IMR-90 (cell line): ENCODE results near the gene TSGA10.

ENCODE experiments used
- BHLHE40 ChIP-seq: fragments of 150-350 bp; IDR thresholded peaks from 2 replicates; pipeline ENCODE4 v1.6.1; 2016; ENCODE audit warnings: mild to moderate bottlenecking, low read depth, low read length
- CTCF ChIP-seq: conservative IDR thresholded peaks from 2 replicates; pipeline ENCODE4 v1.5.1; 2012; ENCODE audit warnings: mild to moderate bottlenecking, low read depth, low read length, improper control_type of control experiment
- ELK1 ChIP-seq: fragments of 150-350 bp; IDR thresholded peaks from 2 replicates; pipeline ENCODE4 v1.6.1; 2016; ENCODE audit warnings: low read depth, mild to moderate bottlenecking, low read length, moderate library complexity, borderline replicate concordance
- MAZ ChIP-seq: IDR thresholded peaks from 2 replicates; pipeline ENCODE4 v1.6.1; 2012; ENCODE audit warnings: low read depth, mild to moderate bottlenecking, low read length, improper control_type of control experiment, moderate library complexity, borderline replicate concordance
- POLR2A ChIP-seq: IDR thresholded peaks from 2 replicates; pipeline ENCODE4 v1.6.1; 2012; ENCODE audit warnings: mild to moderate bottlenecking, low read depth, low read length
- RFX5 ChIP-seq: IDR thresholded peaks from 2 replicates; pipeline ENCODE4 v1.8.0; 2012; ENCODE audit warnings: low read depth, mild to moderate bottlenecking, low read length, moderate library complexity
- SMC3 ChIP-seq: fragments of 150-350 bp; IDR thresholded peaks from 2 replicates; pipeline ENCODE4 v1.6.1; 2016; ENCODE audit warnings: low read depth, mild to moderate bottlenecking, antibody characterized with exemption, low read length, moderate library complexity

- TF ChIP-seq CTCF: no peak
- no peak for TF ChIP-seq POLR2A
- no peak for TF ChIP-seq ELK1
- TF ChIP-seq MAZ: peak; percentile 83; the same call in 1 of the 2 replicates
- no peak for TF ChIP-seq BHLHE40
- TF ChIP-seq RFX5: no peak
- no peak for TF ChIP-seq SMC3
Measured at GRCh38 chr2:99141110-99142108, 13.3 kb downstream of the TSGA10 start, which contains the start of gene C2orf15.
